Neutrophil (primary cell): ENCODE data around the gene SYNE3.
"Not testable (repeated sequence)": the region's sequence is repeated elsewhere in the genome, so short reads cannot be mapped to it uniquely, and the experiment has no call there.

ENCODE experiments used
- H3K27ac ChIP-seq: fragments of 200-600 bp; sonication (generic); 2 replicates; pipeline ENCODE4 v1.5.1; 2016; ENCODE audit warnings: mild to moderate bottlenecking, moderate library complexity
- H3K27me3 ChIP-seq: fragments of 200-600 bp; sonication (generic); 2 replicates; pipeline ENCODE4 v1.6.0; 2016; ENCODE audit warnings: mild to moderate bottlenecking
- H3K36me3 ChIP-seq: fragments of 200-600 bp; sonication (generic); 2 replicates; pipeline ENCODE4 v1.5.1; 2017
- H3K4me1 ChIP-seq, 2 experiments: fragments of 200-600 bp in 1 of 2; sonication (generic) in 1 of 2; 1 replicate in 1 of 2; 2 replicates in 1 of 2; pipeline versions ENCODE4 v1.5.1 to v1.6.1; 2013 to 2016; ENCODE audit warnings: low read depth in 1 of 2, low read length in 1 of 2, mild to moderate bottlenecking in 1 of 2, moderate library complexity in 1 of 2; ENCODE audit not compliant: control insufficient read depth in 1 of 2, insufficient read depth in 1 of 2
- H3K4me3 ChIP-seq, 2 experiments: fragments of 200-600 bp in 1 of 2; sonication (generic) in 1 of 2; 1 replicate in 1 of 2; 2 replicates in 1 of 2; pipeline ENCODE4 v1.5.1; 2013 to 2016; ENCODE audit warnings: low read depth in 1 of 2, low read length in 1 of 2, mild to moderate bottlenecking in 1 of 2, moderate library complexity in 1 of 2
- H3K9me3 ChIP-seq: fragments of 200-600 bp; sonication (generic); 2 replicates; pipeline ENCODE4 v1.5.1; 2016
- TF ChIP-seq, protein P1 (sequence below): fragments of 200-600 bp; sonication (generic); IDR thresholded peaks from 2 replicates; pipeline ENCODE4 v1.5.1; 2016; ENCODE audit warnings: antibody characterized with exemption

Gene SYNE3

DNA sequence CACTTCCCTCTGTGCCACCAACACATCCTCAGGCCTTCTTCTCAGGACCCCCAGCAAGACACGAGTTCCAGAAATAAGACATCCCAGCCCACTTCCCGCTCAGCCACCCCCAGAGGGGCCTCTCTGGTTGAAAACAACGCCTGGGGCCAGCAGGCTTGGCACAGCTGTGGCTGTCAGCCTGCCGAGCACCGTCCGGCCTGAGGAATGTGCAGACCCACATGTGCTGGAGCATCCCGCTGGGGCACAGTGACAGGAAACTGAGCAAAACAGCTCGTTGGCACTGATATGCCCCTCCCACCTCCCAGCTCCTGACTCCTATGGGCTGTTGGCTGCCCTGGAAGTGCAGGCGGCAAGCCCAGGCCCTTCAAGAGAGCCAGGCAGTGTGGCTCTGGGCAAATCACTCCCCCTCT is 1.4 kb downstream of the SYNE3 start:
- Histone ChIP-seq H3K9me3 (no peaks in the 10 kb centered on the region), H3K27me3 (no peaks in the 10 kb centered on the region), H3K4me1 (peaks cover 65 to 81% of the 10 kb centered on the region in 2 experiments), H3K27ac (peak overlapping the region; percentile 88), H3K36me3 (no peaks in the 10 kb centered on the region), H3K4me3 (peak overlapping the region; percentile 72 to 82)
- TF ChIP-seq, protein P1, sequence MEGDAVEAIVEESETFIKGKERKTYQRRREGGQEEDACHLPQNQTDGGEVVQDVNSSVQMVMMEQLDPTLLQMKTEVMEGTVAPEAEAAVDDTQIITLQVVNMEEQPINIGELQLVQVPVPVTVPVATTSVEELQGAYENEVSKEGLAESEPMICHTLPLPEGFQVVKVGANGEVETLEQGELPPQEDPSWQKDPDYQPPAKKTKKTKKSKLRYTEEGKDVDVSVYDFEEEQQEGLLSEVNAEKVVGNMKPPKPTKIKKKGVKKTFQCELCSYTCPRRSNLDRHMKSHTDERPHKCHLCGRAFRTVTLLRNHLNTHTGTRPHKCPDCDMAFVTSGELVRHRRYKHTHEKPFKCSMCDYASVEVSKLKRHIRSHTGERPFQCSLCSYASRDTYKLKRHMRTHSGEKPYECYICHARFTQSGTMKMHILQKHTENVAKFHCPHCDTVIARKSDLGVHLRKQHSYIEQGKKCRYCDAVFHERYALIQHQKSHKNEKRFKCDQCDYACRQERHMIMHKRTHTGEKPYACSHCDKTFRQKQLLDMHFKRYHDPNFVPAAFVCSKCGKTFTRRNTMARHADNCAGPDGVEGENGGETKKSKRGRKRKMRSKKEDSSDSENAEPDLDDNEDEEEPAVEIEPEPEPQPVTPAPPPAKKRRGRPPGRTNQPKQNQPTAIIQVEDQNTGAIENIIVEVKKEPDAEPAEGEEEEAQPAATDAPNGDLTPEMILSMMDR: no peak

- no peaks in the 10 kb centered on the region for H3K9me3 ChIP-seq
These were observed 2.0 kb downstream of the SYNE3 start for GRCh38 chr14:95514131-95515079.

DNA sequence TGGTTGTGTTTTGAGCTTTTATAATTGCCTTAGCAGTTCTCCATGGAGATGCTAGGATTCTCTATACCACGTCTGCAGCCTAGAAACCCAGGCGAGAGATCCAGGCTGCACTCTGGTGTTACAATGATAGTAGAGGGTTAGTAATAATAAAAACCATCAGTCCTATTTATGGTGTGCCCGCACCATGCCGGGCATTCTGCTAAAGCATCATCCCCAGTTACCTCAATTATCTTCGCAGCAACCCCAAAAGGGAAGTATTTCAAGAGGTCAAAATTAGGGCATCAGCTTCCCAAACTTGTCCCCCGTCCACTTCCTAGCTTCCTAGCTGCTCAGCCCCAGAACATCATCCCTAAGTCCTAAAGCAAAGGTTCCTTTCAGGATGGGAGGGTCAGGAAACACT is 3.2 kb downstream of the SYNE3 start:
- peak overlapping the region; percentile 45 for H3K27ac ChIP-seq
- H3K9me3 ChIP-seq: no peaks in the 10 kb centered on the region
- H3K36me3 ChIP-seq: no peaks in the 10 kb centered on the region
- no peak overlapping the region for H3K4me3 ChIP-seq
- peaks cover 47 to 63% of the 10 kb centered on the region in 2 experiments for H3K4me1 ChIP-seq
- TF ChIP-seq, protein P1: no peak
- no peaks in the 10 kb centered on the region for H3K27me3 ChIP-seq

More at GRCh38 chr14:95514131-95515079, 2.0 kb downstream of the SYNE3 start:
- no peaks in the 10 kb centered on the region for H3K27me3 ChIP-seq
- H3K4me1 ChIP-seq: peaks cover 58 to 74% of the 10 kb centered on the region in 2 experiments
- TF ChIP-seq, protein P1: no peak
- no peaks in the 10 kb centered on the region for H3K36me3 ChIP-seq
- peak overlapping the region in 1 of 2 experiments; percentile 72 for H3K4me3 ChIP-seq
- peak overlapping the region; percentile 88 for H3K27ac ChIP-seq

DNA sequence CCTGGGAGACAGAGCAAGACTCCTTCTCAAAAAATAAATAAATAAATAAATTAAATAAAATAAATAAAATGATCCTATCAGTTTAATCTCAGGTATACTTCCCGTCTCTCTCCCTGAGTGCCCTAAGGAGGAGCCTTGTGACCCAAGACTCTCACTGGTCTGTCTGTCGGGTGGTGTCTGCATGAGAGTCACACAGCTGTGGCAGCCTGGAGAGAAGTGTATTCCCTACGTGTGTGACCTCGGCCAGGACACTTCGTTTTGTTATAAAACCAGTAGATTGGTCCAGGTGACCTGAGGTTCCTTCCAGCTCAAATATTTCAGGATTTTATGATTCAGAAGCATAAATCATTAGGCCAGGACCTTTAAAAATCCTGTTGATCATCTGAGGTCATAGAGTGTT is 4.8 kb downstream of the SYNE3 start:
- H3K27ac ChIP-seq: no peak overlapping the region
- TF ChIP-seq, protein P1: no peak
- no peaks in the 10 kb centered on the region for H3K27me3 ChIP-seq
- no peak overlapping the region for H3K4me3 ChIP-seq
- no peaks in the 10 kb centered on the region for H3K36me3 ChIP-seq
- H3K4me1 ChIP-seq: peaks cover 46 to 62% of the 10 kb centered on the region in 2 experiments
- H3K9me3 ChIP-seq: no peaks in the 10 kb centered on the region

DNA sequence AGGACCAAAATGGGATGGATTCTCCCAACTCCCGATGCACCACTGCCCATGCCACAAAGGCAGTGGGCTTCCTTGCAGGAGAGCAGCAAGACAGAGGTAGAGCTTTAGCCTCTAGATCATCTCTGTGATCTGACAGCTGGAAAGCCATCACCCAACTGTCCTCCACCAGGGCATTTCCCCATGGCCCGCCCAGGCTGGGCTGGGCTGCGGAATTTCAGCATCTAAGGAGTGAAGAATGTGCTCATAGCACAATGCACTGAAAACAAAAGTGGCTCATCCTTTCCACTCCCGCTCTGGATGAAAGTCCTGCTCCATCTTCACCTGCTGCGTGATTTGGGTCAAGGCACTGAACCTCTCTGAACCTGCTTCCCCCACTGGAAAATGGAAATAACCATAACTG is 5.6 kb downstream of the SYNE3 start:
- Histone ChIP-seq H3K27ac (no peak overlapping the region), H3K27me3 (no peaks in the 10 kb centered on the region), H3K9me3 (no peaks in the 10 kb centered on the region), H3K4me1 (peaks cover 52 to 63% of the 10 kb centered on the region in 2 experiments), H3K36me3 (no peaks in the 10 kb centered on the region), H3K4me3 (no peak overlapping the region)
- TF ChIP-seq, protein P1: no peak

DNA sequence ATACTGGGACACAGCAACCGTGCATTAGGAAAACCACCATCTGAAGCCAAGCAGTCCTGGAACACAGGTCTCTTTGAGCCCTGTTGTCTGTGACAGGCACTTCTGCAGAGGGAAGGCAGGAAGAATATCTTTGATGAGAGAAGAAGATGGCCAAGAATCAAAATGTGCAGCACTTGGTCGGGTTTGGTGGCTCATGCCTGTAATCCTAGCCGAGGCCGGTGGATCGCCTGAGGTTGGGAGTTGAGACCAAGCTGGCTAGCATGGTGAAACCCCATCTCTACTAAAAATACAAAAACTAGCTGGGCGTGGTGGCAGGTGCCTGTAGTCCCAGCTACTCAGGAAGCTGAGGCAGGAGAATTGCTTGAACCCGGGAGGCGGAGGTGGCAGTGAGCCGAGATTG is 6.1 kb downstream of the SYNE3 start:
- H3K27ac ChIP-seq, H3K27me3 ChIP-seq, H3K9me3 ChIP-seq, H3K4me3 ChIP-seq, H3K36me3 ChIP-seq: not testable (repeated sequence)
- peaks cover 48 to 60% of the 10 kb centered on the region in 2 experiments for H3K4me1 ChIP-seq
